ENCODE data around the gene RNF144B. TPM values are rescaled to one million over a fixed set of nuclear protein-coding genes. Genes with fewer than 3 reads are reported as not detected.

The RNF144B gene
- total RNA-seq, 4 donors from 2014 or later, result 1.4 to 14.9 (median 2.4) TPM

GRCh38 chr6:18473755-18474154, 86.6 kb downstream of the RNF144B start:
- no peak for TF ChIP-seq CTCF (IDR thresholded peaks at IDR 0.05)
- TF ChIP-seq POLR2A (IDR thresholded peaks at IDR 0.05), result no peak
- H3K27me3 ChIP-seq, result no peaks in the 10 kb centered on the region
- H3K27ac ChIP-seq, result no peak overlapping the region
- no peaks in the 10 kb centered on the region for H3K4me1 ChIP-seq
- no peaks in the 10 kb centered on the region for H3K36me3 ChIP-seq
- DNase-seq, result no peak
- H3K9me3 ChIP-seq, result no peaks in the 10 kb centered on the region
- H3K4me3 ChIP-seq, result no peak overlapping the region

- TF ChIP-seq POLR2A (IDR thresholded peaks at IDR 0.05) (no peak), CTCF (IDR thresholded peaks at IDR 0.05) (no peak)
- Histone ChIP-seq H3K4me3 (no peak overlapping the region), H3K9me3 (no peaks in the 10 kb centered on the region), H3K27me3 (no peaks in the 10 kb centered on the region), H3K27ac (no peak overlapping the region), H3K36me3 (no peaks in the 10 kb centered on the region), H3K4me1 (no peaks in the 10 kb centered on the region)
- no peak for DNase-seq
Measured at GRCh38 chr6:18477301-18477941, 90.3 kb downstream of the RNF144B start.

GRCh38 chr6:18478610-18479009, 91.5 kb downstream of the RNF144B start:
- no peaks in the 10 kb centered on the region for H3K27me3 ChIP-seq
- no peak overlapping the region for H3K27ac ChIP-seq
- H3K4me1 ChIP-seq, result no peaks in the 10 kb centered on the region
- TF ChIP-seq CTCF (IDR thresholded peaks at IDR 0.05), result no peak
- TF ChIP-seq POLR2A (IDR thresholded peaks at IDR 0.05), result no peak
- H3K36me3 ChIP-seq, result no peaks in the 10 kb centered on the region
- DNase-seq, result no peak
- H3K9me3 ChIP-seq, result no peaks in the 10 kb centered on the region
- H3K4me3 ChIP-seq, result no peak overlapping the region

- Histone ChIP-seq H3K27ac (no peak overlapping the region), H3K4me3 (no peak overlapping the region), H3K36me3 (no peaks in the 10 kb centered on the region), H3K4me1 (no peaks in the 10 kb centered on the region), H3K9me3 (no peaks in the 10 kb centered on the region), H3K27me3 (no peaks in the 10 kb centered on the region)
- DNase-seq, result no peak
- no peak for TF ChIP-seq CTCF (IDR thresholded peaks at IDR 0.05)
- no peak for TF ChIP-seq POLR2A (IDR thresholded peaks at IDR 0.05)
Measured at GRCh38 chr6:18481870-18482269, 94.7 kb downstream of the RNF144B start.

- Histone ChIP-seq H3K27ac (no peak overlapping the region), H3K9me3 (no peaks in the 10 kb centered on the region), H3K4me1 (no peaks in the 10 kb centered on the region), H3K36me3 (no peaks in the 10 kb centered on the region), H3K4me3 (no peak overlapping the region), H3K27me3 (no peaks in the 10 kb centered on the region)
- TF ChIP-seq POLR2A (IDR thresholded peaks at IDR 0.05), result no peak
- TF ChIP-seq CTCF (IDR thresholded peaks at IDR 0.05), result no peak
- DNase-seq, result no peak
Measured at GRCh38 chr6:18485660-18486435, 98.7 kb downstream of the RNF144B start.
